AG09319 (cell line): ENCODE data around the gene OR10G2.

Source experiments
- DNase-seq: peaks from one replicate; pipeline ENCODE4 v3.0.0-alpha.2; 2010; ENCODE audit warnings: low read depth; ENCODE audit errors: extremely low read depth
- TF ChIP-seq, protein P1 (sequence below): IDR thresholded peaks from 2 replicates; pipeline ENCODE4 v1.5.1; 2011; ENCODE audit warnings: low read depth, mild to moderate bottlenecking, inconsistent platforms, low read length, moderate library complexity

The OR10G2 gene

DNA sequence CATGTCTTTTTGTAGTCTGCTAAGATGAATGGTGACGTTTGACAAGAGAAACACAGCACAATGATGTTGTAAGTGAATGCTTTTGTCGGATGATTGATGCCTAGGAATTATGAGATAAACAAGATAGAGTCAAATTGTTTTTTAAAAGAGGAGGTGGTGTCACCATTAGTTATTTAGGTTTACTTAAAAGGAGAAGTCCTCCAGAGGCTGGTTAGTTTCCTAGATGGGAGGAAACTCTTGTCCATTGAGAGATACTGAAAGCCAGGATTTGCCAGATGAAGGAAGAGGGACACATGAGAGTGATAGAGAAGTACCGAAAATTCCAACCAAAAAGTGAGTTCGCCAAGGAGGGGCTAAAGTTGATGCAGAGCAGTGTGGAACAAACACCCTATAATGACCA is at the start of gene OR10G2:
TSS of gene OR10G2 (minus strand) at position 101 of the 400 bp plus-strand sequence. CDS start at position 3, 98 bp downstream.
- TF ChIP-seq, protein P1, sequence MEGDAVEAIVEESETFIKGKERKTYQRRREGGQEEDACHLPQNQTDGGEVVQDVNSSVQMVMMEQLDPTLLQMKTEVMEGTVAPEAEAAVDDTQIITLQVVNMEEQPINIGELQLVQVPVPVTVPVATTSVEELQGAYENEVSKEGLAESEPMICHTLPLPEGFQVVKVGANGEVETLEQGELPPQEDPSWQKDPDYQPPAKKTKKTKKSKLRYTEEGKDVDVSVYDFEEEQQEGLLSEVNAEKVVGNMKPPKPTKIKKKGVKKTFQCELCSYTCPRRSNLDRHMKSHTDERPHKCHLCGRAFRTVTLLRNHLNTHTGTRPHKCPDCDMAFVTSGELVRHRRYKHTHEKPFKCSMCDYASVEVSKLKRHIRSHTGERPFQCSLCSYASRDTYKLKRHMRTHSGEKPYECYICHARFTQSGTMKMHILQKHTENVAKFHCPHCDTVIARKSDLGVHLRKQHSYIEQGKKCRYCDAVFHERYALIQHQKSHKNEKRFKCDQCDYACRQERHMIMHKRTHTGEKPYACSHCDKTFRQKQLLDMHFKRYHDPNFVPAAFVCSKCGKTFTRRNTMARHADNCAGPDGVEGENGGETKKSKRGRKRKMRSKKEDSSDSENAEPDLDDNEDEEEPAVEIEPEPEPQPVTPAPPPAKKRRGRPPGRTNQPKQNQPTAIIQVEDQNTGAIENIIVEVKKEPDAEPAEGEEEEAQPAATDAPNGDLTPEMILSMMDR = no peak
- DNase-seq = no peak

GRCh38 chr14:21680072-21680471 is 45.3 kb upstream of the OR10G2 start:
- TF ChIP-seq, protein P1 = no peak
- no peak for DNase-seq

- no peak for DNase-seq
- TF ChIP-seq, protein P1 = no peak
Observed at GRCh38 chr14:21675566-21675965, 40.8 kb upstream of the OR10G2 start.

GRCh38 chr14:21673718-21674117 is 39.0 kb upstream of the OR10G2 start, which contains the start of gene OR4E1:
Gene OR4E1, minus strand, starts transcription at chr14:21673818. Its CDS starts 2,883 bp downstream, at chr14:21670935.
- TF ChIP-seq, protein P1 = no peak

DNA sequence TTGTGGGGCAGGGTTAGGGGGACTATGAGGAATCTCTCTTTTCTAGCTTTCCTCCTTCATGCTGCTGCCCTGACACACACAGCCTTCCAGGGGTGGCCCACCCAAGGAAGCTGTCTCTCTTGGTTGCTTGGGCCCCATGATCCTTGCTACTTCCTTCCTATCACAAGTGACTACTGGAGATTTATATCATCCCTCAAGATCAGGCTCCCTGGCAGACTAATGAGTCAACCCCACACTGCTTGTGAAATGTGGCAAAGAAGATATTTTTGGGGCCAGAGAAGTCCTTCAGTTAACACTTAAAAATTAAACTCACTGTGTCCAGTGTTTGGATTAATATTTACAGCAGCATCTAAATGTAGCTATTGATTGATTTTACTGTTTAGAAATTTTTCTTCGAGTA is 37.4 kb upstream of the OR10G2 start:
- TF ChIP-seq, protein P1 = no peak
- DNase-seq = no peak

More at GRCh38 chr14:21673718-21674117, 39.0 kb upstream of the OR10G2 start, which contains the start of gene OR4E1:
- DNase-seq = no peak

GRCh38 chr14:21671371-21671770 is 36.6 kb upstream of the OR10G2 start:
- TF ChIP-seq, protein P1 = no peak
- no peak for DNase-seq

GRCh38 chr14:21669284-21669683 is 34.5 kb upstream of the OR10G2 start:
- DNase-seq = no peak
- TF ChIP-seq, protein P1 = no peak
